Anterior cingulate cortex (tissue), 58 donors: ENCODE measurements around the gene SKAP1.
A peak's percentile ranks its signal among the peaks of the same experiment; 100 is the strongest.
"Not testable (repeated sequence)": the region's sequence is repeated elsewhere in the genome, so short reads cannot be mapped to it uniquely, and the experiment has no call there.

Experiments
- DNase-seq, 58 donors: peaks; one replicate each; lab custom pipeline; 2025; lab: John Stamatoyannopoulos, UW

Gene SKAP1

DNA sequence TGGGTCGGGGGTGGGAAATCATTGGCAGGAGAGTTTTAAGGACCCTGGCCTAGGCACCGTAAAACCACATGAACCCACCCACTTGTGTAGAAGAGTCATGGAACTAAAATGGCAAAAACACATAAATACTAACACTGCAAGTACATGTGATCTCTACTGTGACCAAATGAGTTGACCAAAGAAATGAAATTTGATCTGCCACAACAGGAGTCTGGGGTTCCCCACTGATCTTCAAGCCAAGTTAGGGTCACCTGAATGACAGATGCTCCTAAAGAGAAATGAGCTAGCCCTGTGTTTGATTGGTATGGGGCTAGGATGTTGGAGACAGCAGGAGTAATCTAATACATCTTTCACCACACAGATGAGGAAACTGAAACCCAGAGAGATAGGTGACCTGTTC lies 21.5 kb upstream of the SKAP1 start:
- no peak for DNase-seq

GRCh38 chr17:48449335-48449734 lies 19.3 kb upstream of the SKAP1 start:
- DNase-seq = not testable (repeated sequence)

GRCh38 chr17:48445248-48445620 lies 15.2 kb upstream of the SKAP1 start:
- DNase-seq = no peak

- no peak for DNase-seq
These were observed 14.7 kb upstream of the SKAP1 start for GRCh38 chr17:48444516-48445247.

DNA sequence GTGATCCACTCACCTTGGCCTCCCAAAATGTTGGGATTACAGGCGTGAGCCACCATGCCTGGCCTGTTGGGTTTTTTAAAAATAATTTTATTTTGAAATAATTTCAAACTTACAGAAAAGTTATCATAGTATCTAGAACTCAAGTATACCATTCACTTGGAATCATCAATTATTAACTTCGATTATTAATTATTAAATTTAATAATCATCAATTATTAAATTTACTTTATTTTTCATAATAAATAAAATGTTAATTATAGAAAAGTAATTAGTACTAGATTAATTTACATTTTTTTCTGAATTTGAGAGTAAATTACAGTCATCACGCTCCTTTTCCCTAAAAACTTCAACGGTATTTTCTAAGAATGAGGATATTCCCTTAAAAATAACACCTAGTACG lies 13.7 kb upstream of the SKAP1 start:
- no peak for DNase-seq

GRCh38 chr17:48442819-48443218 lies 12.8 kb upstream of the SKAP1 start:
- DNase-seq = no peak

GRCh38 chr17:48441862-48442261 lies 11.8 kb upstream of the SKAP1 start:
- DNase-seq = no peak

GRCh38 chr17:48441231-48441711 lies 11.3 kb upstream of the SKAP1 start:
- no peak for DNase-seq

- DNase-seq = no peak
These were observed 10.7 kb upstream of the SKAP1 start for GRCh38 chr17:48440669-48441068.

- no peak for DNase-seq
These were observed 10.0 kb upstream of the SKAP1 start for GRCh38 chr17:48439875-48440505.

DNA sequence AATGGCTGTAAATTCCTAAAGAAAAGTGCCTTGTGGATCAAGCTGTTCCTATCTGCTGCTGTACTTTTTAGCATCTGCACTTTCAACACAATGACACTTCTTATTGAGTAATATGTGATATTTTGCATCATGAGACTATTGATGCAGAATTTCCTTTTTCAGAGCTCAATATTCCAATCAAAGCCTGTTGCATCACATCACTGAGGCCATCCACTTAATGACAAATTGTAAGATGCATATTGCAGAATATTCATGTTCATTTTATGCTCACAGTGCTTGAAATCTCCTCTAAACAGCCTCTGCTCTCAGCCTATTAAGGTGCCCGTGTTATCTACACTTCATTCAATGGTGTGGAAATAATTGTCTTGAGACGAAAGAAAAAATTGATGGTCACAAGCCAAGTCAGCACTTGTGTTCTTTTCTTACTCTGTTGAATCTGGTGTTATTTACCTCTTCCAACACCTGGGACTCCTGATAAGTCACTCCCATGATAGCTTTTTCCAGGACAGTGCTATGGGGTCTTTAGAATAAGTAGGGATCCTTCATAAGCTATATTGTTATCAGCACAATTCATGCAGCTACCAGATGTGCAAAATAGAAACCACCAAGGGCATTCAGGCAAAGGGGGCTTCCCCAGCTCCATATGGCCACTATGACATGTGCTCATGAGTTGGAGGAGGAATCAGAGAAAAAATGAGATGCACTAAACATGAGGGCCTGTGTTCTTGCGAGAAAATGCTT lies 9.3 kb upstream of the SKAP1 start:
- DNase-seq = no peak

- no peak for DNase-seq
These were observed 8.6 kb upstream of the SKAP1 start for GRCh38 chr17:48438516-48439061.

DNA sequence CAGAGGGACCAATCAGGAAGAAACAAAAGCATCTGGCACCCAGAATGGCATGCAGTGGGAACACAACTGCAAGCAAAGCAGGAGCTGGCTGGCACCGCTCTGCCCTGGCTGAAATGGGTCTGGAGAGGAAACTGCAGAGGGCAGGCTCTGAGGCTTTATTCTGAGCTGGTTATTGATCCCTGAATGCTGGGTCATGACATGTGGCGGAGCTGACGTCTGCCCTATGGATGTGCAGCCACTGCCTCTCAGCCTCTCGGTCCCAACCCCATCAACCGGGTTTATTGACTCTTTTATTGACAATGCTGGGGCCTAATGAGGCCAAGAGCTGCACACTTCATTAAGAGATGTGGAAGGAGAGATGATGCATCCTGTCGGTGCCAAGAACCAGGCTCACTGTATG lies 3.9 kb upstream of the SKAP1 start:
- no peak for DNase-seq

GRCh38 chr17:48432820-48433775 lies 3.1 kb upstream of the SKAP1 start:
- DNase-seq = peak in 12 of 58 donors; percentile 3 to 42 (median 15)

DNA sequence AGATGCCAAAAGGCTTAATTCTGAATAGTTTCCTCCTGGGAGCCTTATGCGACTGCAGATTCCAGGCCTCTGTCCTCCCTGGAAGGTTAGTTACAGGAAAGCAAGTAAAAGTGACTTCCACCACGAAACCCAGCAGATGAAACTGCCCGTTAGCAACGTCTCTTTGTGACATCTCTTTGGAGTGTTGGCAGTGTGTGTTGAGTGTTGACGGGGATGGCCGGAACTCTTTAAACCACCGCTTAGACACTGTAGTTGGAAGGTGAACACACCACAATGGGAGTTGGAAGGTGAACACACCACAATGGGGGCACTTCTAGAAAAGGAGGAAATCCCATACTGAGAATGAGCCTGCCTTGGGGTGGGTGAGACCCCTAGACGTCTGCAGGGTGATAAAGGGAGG lies 858 bp downstream of the SKAP1 start:
- DNase-seq = no peak

GRCh38 chr17:48427598-48427997 lies 2.4 kb downstream of the SKAP1 start:
- DNase-seq = no peak

DNA sequence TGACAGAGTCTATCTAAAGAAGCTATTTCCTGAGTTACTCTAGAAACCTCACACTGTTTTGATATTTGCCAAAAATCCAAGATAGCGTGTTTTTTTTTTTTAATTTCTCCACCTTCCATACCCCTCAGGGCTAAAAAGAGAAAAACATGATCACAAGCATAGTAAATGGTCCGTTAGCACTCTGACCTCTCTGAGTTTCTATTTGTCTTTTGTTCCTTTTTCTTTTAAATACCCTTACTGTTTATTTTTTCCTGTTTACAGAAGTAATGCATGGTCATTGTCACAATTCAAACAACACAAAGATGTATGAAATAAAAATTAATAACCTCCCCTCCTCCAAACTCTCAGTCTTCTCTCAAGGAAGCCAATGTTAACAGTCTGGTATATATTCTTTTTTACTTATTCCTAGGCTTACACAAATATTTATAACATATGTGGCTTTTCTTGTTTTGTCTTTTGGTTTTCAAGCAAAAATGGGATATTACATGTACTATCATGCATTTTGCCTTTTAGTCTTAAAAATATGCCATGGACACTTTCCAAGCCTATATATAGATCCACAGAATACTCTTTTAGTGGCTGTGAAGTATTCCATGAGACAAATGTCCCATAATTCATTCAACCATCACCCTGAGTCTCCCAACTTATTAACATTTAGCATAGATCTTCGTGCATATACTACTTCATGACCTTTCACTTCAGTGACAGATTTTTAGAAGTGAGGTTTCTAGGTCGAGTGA lies 3.1 kb downstream of the SKAP1 start:
- DNase-seq = no peak

- DNase-seq = no peak
These were observed 3.9 kb downstream of the SKAP1 start for GRCh38 chr17:48426019-48426665.

DNA sequence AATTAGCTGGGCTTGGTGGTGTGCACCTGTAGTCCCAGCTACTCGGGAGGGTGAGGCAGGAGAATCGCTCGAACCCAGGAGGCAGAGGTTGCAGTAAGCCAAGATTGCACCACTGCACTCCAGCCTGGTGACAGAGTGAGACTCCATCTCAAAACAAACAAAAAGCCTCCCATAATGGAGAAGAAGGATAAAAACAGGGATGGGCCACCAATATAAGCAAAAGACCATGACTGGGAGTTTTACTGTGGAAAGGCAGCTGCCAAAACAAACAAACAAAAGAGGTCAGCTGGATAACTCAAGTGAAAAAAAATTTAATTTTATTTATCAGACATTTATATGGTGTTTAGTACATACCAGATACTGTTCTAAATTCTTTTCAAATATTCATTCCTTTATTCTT lies 8.0 kb downstream of the SKAP1 start:
- DNase-seq = not testable (repeated sequence)
